OCI-LY1 (cell line): ENCODE data around the gene GPN1.

ENCODE experiments used
- H2AFZ ChIP-seq: fragments of 200-600 bp; sonication (generic), shearing (Covaris generic); 2 replicates; pipeline ENCODE4 v1.6.0; 2014; ENCODE audit warnings: antibody characterized with exemption, mild to moderate bottlenecking, low read length
- H3F3A ChIP-seq: fragments of 200-600 bp; sonication (generic), shearing (Covaris generic); 2 replicates; pipeline ENCODE4 v1.6.0; 2014; ENCODE audit warnings: mild to moderate bottlenecking, antibody characterized with exemption, low read length, moderate library complexity; ENCODE audit not compliant: insufficient read depth
- H3K27ac ChIP-seq: fragments of 200-600 bp; sonication (generic); 2 replicates; pipeline ENCODE4 v1.5.1; 2014; ENCODE audit warnings: low read length, mixed run types, mild to moderate bottlenecking, low read depth; ENCODE audit not compliant: poor library complexity, severe bottlenecking
- H3K27me3 ChIP-seq: fragments of 200-600 bp; sonication (generic); 2 replicates; pipeline ENCODE4 v1.6.0; 2014; ENCODE audit warnings: antibody characterized with exemption, mild to moderate bottlenecking, low read length, moderate library complexity; ENCODE audit not compliant: insufficient read depth
- H3K36me3 ChIP-seq: fragments of 200-600 bp; sonication (generic); 2 replicates; pipeline ENCODE4 v1.6.1; 2014; ENCODE audit warnings: mild to moderate bottlenecking, antibody characterized with exemption, low read length, moderate library complexity, mixed read lengths; ENCODE audit not compliant: insufficient read depth
- H3K4me1 ChIP-seq: fragments of 200-600 bp; sonication (generic); 2 replicates; pipeline ENCODE4 v1.5.1; 2014; ENCODE audit warnings: mild to moderate bottlenecking, low read length, moderate library complexity; ENCODE audit not compliant: insufficient read depth, severe bottlenecking
- H3K4me2 ChIP-seq: fragments of 200-600 bp; sonication (generic), shearing (Covaris generic); 2 replicates; pipeline ENCODE4 v1.6.1; 2014; ENCODE audit warnings: low read length
- H3K4me3 ChIP-seq: fragments of 200-600 bp; sonication (generic); 2 replicates; pipeline ENCODE4 v1.5.1; 2014; ENCODE audit warnings: low read length, low read depth, mild to moderate bottlenecking, mixed read lengths; ENCODE audit not compliant: poor library complexity, severe bottlenecking
- H3K79me2 ChIP-seq: fragments of 200-600 bp; shearing (Covaris generic); 2 replicates; pipeline ENCODE4 v1.6.1; 2016; ENCODE audit warnings: mixed run types, low read length, mixed read lengths; ENCODE audit not compliant: insufficient read depth
- H3K9ac ChIP-seq: fragments of 200-600 bp; sonication (generic), shearing (Covaris generic); 2 replicates; pipeline ENCODE4 v1.6.1; 2014; ENCODE audit warnings: mild to moderate bottlenecking, low read length, mixed read lengths
- H3K9me2 ChIP-seq: fragments of 200-600 bp; sonication (generic), shearing (Covaris generic); 2 replicates; pipeline ENCODE4 v1.6.1; 2014; ENCODE audit warnings: low read depth, mild to moderate bottlenecking, low read length, mixed read lengths
- H3K9me3 ChIP-seq: fragments of 200-600 bp; shearing (Covaris generic); 2 replicates; pipeline ENCODE4 v1.6.1; 2014; ENCODE audit warnings: low read length, mixed read lengths
- H4K20me1 ChIP-seq: fragments of 200-600 bp; sonication (generic), shearing (Covaris generic); 2 replicates; pipeline ENCODE4 v1.6.0; 2016; ENCODE audit warnings: mild to moderate bottlenecking, low read length; ENCODE audit not compliant: insufficient read depth
- CTCF ChIP-seq: fragments of 200-600 bp; sonication (generic), shearing (Covaris generic); IDR thresholded peaks from 2 replicates; pipeline ENCODE4 v1.5.1; 2017; ENCODE audit warnings: mild to moderate bottlenecking, antibody characterized with exemption, low read length, moderate library complexity, mixed read lengths
- EZH2 ChIP-seq: fragments of 200-600 bp; sonication (generic), shearing (Covaris generic); IDR thresholded peaks from 2 replicates; pipeline ENCODE4 v1.8.0; 2017; ENCODE audit warnings: borderline replicate concordance, mixed run types, mild to moderate bottlenecking, antibody characterized with exemption, low read length, moderate library complexity, mixed read lengths

Gene GPN1

GRCh38 chr2:27671235-27671634 lies 42.4 kb downstream of the GPN1 start:
- Histone ChIP-seq H3K9me3 (no peaks in the 10 kb centered on the region), H3K27ac (no peak overlapping the region), H3K4me1 (no peaks in the 10 kb centered on the region), H3K4me2 (no peak overlapping the region), H3K9me2 (no peaks in the 10 kb centered on the region), H3K79me2 (no peaks in the 10 kb centered on the region), H3F3A (no peaks in the 10 kb centered on the region), H4K20me1 (no peaks in the 10 kb centered on the region), H3K27me3 (no peaks in the 10 kb centered on the region), H3K9ac (no peak overlapping the region), H3K4me3 (no peak overlapping the region), H3K36me3 (peaks cover 56% of the 10 kb centered on the region), H2AFZ (no peak overlapping the region)
- TF ChIP-seq EZH2 (no peak), CTCF (no peak)

- Histone ChIP-seq H3K4me1 (no peaks in the 10 kb centered on the region), H3K4me3 (no peak overlapping the region), H3K9me2 (no peaks in the 10 kb centered on the region), H3F3A (no peaks in the 10 kb centered on the region), H3K27me3 (no peaks in the 10 kb centered on the region), H3K9me3 (no peaks in the 10 kb centered on the region), H3K27ac (no peak overlapping the region), H3K36me3 (peaks cover 62% of the 10 kb centered on the region), H4K20me1 (no peaks in the 10 kb centered on the region), H3K4me2 (no peak overlapping the region), H3K9ac (no peak overlapping the region), H2AFZ (no peak overlapping the region), H3K79me2 (no peaks in the 10 kb centered on the region)
- TF ChIP-seq CTCF: no peak
- no peak for TF ChIP-seq EZH2
Measured at GRCh38 chr2:27672723-27673486, 44.1 kb downstream of the GPN1 start.

DNA sequence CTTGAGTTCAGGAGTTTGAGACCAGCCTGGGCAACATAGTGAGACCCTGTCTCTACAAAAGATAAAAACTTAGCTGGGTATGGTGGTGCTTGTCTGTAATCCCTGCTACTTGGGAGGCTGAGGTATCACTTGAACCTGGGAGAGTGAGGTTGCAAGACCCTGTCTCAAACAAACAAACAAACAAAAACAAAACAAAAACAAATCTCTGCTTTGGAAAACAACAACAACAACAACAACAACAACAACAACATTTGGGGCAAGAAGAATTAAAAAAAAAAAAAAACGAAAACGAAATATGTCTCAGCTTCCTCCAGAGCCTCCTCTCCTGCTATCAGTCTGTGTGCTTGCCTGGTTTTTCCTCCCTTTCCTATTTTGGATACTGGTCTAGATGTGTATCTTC lies 51.7 kb downstream of the GPN1 start:
- Histone ChIP-seq H3K9me3 (no peaks in the 10 kb centered on the region), H2AFZ (no peak overlapping the region), H3K4me3 (no peak overlapping the region), H3F3A (no peaks in the 10 kb centered on the region), H3K9me2 (no peaks in the 10 kb centered on the region), H3K36me3 (peaks cover 60% of the 10 kb centered on the region), H3K27ac (no peak overlapping the region), H4K20me1 (no peaks in the 10 kb centered on the region), H3K9ac (no peak overlapping the region), H3K27me3 (no peaks in the 10 kb centered on the region), H3K4me1 (no peaks in the 10 kb centered on the region), H3K79me2 (no peaks in the 10 kb centered on the region), H3K4me2 (no peak overlapping the region)
- TF ChIP-seq CTCF: no peak
